Prostate gland (tissue), 2 donors: ENCODE data around the gene HNRNPL.

ENCODE experiments used
- CTCF ChIP-seq, 4 experiments: fragments of 200-600 bp in 2 of 4; fragments of 450-650 bp in 2 of 4; sonication (generic) in 2 of 4; IDR thresholded peaks; 1 replicate in 3 of 4; 2 replicates in 1 of 4; pipeline ENCODE4 v1.5.1; 2016 to 2019; ENCODE audit warnings: antibody characterized with exemption in 4 of 4, mild to moderate bottlenecking in 2 of 4, moderate library complexity in 2 of 4
- POLR2A ChIP-seq: fragments of 450-650 bp; IDR thresholded peaks from one replicate; pipeline ENCODE4 v1.6.1; 2016; ENCODE audit warnings: antibody characterized with exemption, mild to moderate bottlenecking

GRCh38 chr19:38800577-38801347 is 49.0 kb downstream of the HNRNPL start:
- TF ChIP-seq POLR2A (no peak), CTCF (IDR thresholded peaks at IDR 0.05) (no peak)
